ENCODE measurements around the gene COL8A1.

- TF ChIP-seq CTCF (IDR thresholded peaks at IDR 0.05 in 2 of 3, conservative IDR thresholded peaks at IDR 0.05 in 1 of 3; ENCODE audit: borderline replicate concordance in 1 of 3, insufficient read depth in 1 of 3, low read depth in 2 of 3, low read length in 2 of 3) (no peak), EZH2phosphoT487 (IDR thresholded peaks at IDR 0.05; ENCODE audit: borderline replicate concordance) (no peak), REST (IDR thresholded peaks at IDR 0.05; ENCODE audit: low read depth) (no peak), POLR2AphosphoS5 (IDR thresholded peaks at IDR 0.05; ENCODE audit: low read depth, low read length) (no peak), POLR2A (IDR thresholded peaks at IDR 0.05; ENCODE audit: borderline replicate concordance, extremely low read depth, insufficient read depth, insufficient read length) (no peak), MAX (IDR thresholded peaks at IDR 0.05) (no peak), CEBPB (IDR thresholded peaks at IDR 0.05; ENCODE audit: low read depth) (no peak), YY1 (IDR thresholded peaks at IDR 0.05; ENCODE audit: extremely low read depth, insufficient replicate concordance, low read depth, low read length) (no peak), ZBTB33 (IDR thresholded peaks at IDR 0.05; ENCODE audit: extremely low read depth, insufficient replicate concordance, low read length) (no peak), ZFX (IDR thresholded peaks at IDR 0.05) (no peak), RAD21 (IDR thresholded peaks at IDR 0.05; ENCODE audit: low read depth) (no peak)
Measured at GRCh38 chr3:99681512-99681911, 43.1 kb downstream of the COL8A1 start.

Measured in HCT116 (cell line).